Measurements from ENCODE around the gene SERINC5. TPM values are rescaled to one million over a fixed set of nuclear protein-coding genes. Genes with fewer than 3 reads are reported as not detected.

Gene SERINC5
- total RNA-seq, 1 experiment from 2014 or later: 52.3 TPM

- peaks cover 3% of the 10 kb centered on the region for H3K79me1 ChIP-seq (ENCODE audit: insufficient read depth, low read depth, low read length, poor library complexity, severe bottlenecking)
Measured at GRCh38 chr5:80198399-80198798, 57.4 kb downstream of the SERINC5 start.

More at GRCh38 chr5:80198399-80198798, 57.4 kb downstream of the SERINC5 start:
- no peak overlapping the region for H3K56ac ChIP-seq (ENCODE audit: insufficient read length, low read depth, low read length)
- no peak overlapping the region for H2AFZ ChIP-seq (ENCODE audit: low read length)
- H3K23ac ChIP-seq (ENCODE audit: insufficient read length, low read depth, low read length): no peak overlapping the region
- no peaks in the 10 kb centered on the region for H3K9me3 Mint-ChIP-seq
- peaks cover 23 to 35% of the 10 kb centered on the region in 2 experiments for H3K4me1 Mint-ChIP-seq
- peaks cover 12% of the 10 kb centered on the region; the same call in 1 of the 2 replicates for H3K79me2 ChIP-seq (ENCODE audit: insufficient read depth, low read length)
- no peak overlapping the region for H3K4me3 Mint-ChIP-seq
- H3K4me2 ChIP-seq (ENCODE audit: insufficient read depth, insufficient read length, low read length): no peak overlapping the region
- no peak overlapping the region for H4K8ac ChIP-seq (replicated peaks; ENCODE audit: insufficient read length, low read depth, low read length)
- no peak overlapping the region for H3T11ph ChIP-seq (ENCODE audit: low read length)
- TF ChIP-seq CTCF (conservative IDR thresholded peaks at IDR 0.05): no peak
- H2BK15ac ChIP-seq (ENCODE audit: low read depth, low read length): no peak overlapping the region
- H3K27ac Mint-ChIP-seq: peak overlapping the region; percentile 12 to 88 (median 33); a peak in 6 of 7 replicates
- H2BK12ac ChIP-seq (ENCODE audit: insufficient read length, low read depth, low read length): no peak overlapping the region
- no peak overlapping the region for H2AK5ac ChIP-seq (ENCODE audit: insufficient read length, low read length)
- no peaks in the 10 kb centered on the region for H3K27me3 Mint-ChIP-seq (ENCODE audit: low read depth)
- no peak overlapping the region; the same call in 1 of the 2 replicates for H3K14ac ChIP-seq (ENCODE audit: insufficient read depth, low read length)
- no peaks in the 10 kb centered on the region for H3K9me3 ChIP-seq (ENCODE audit: control insufficient read depth, low read depth, low read length)
- H2BK120ac ChIP-seq (ENCODE audit: low read depth, low read length, poor library complexity, severe bottlenecking): no peak overlapping the region
- H3K23me2 ChIP-seq (ENCODE audit: insufficient read length, low read depth, low read length, poor library complexity, severe bottlenecking): no peaks in the 10 kb centered on the region
- WGBS (ENCODE audit: extremely low coverage, insufficient read length, low lambda C conversion rate): no CpG with 5 or more reads among the region's 11 CpGs
- no peak overlapping the region for H4K5ac ChIP-seq (ENCODE audit: insufficient read length, low read depth, low read length)
- no peak overlapping the region for H2BK20ac ChIP-seq (ENCODE audit: low read depth, low read length, poor library complexity, severe bottlenecking)
- no peak overlapping the region for H4K91ac ChIP-seq (ENCODE audit: insufficient read length, low read depth, low read length)
- no peak overlapping the region for H3K4ac ChIP-seq (ENCODE audit: low read depth, low read length)
- H3K4me1 ChIP-seq (ENCODE audit: insufficient read depth, low read length): peaks cover 13% of the 10 kb centered on the region
- H4K20me1 ChIP-seq (ENCODE audit: control insufficient read depth, insufficient read depth, insufficient read length): no peaks in the 10 kb centered on the region
- peaks cover 23 to 44% (median 30%) of the 10 kb centered on the region in 3 experiments; a peak in 6 of 7 replicates for H3K36me3 Mint-ChIP-seq (ENCODE audit: insufficient read depth in 1 of 3, low read depth in 3 of 3)
- no peak overlapping the region for H3K18ac ChIP-seq (ENCODE audit: insufficient read length, low read depth, low read length)
- no peak for DNase-seq
- no peak overlapping the region for H2BK5ac ChIP-seq (ENCODE audit: insufficient read length, low read length)
- H3K27me3 ChIP-seq (ENCODE audit: insufficient read depth, low read length): no peaks in the 10 kb centered on the region
- H3K27ac ChIP-seq (ENCODE audit: insufficient read length, low read depth, low read length): no peak overlapping the region
- no peak overlapping the region for H3K9ac ChIP-seq (ENCODE audit: extremely low read depth, insufficient read length, low read length)

Data from H9 (cell line).